Middle frontal gyrus (tissue), 1 donor: ENCODE data around the gene RSAD2.

Source experiments
- DNase-seq: peaks from one replicate; pipeline ENCODE4 v3.0.0-alpha.2; 2015; ENCODE audit warnings: low spot score; ENCODE audit errors: extremely low spot score

Gene RSAD2

GRCh38 chr2:6905668-6906067 lies 28.1 kb downstream of the RSAD2 start:
- DNase-seq = no peak

- no peak for DNase-seq
Measured at GRCh38 chr2:6906165-6906741, 28.7 kb downstream of the RSAD2 start.

GRCh38 chr2:6908291-6908690 lies 30.7 kb downstream of the RSAD2 start:
- no peak for DNase-seq

GRCh38 chr2:6909431-6910385 lies 32.1 kb downstream of the RSAD2 start:
- DNase-seq = no peak

GRCh38 chr2:6911721-6912120 lies 34.1 kb downstream of the RSAD2 start:
- no peak for DNase-seq

- DNase-seq = no peak
Measured at GRCh38 chr2:6913415-6914157, 36.0 kb downstream of the RSAD2 start.

GRCh38 chr2:6914828-6915227 lies 37.3 kb downstream of the RSAD2 start:
- no peak for DNase-seq

GRCh38 chr2:6915399-6915798 lies 37.8 kb downstream of the RSAD2 start:
- DNase-seq = no peak

GRCh38 chr2:6916224-6916623 lies 38.6 kb downstream of the RSAD2 start:
- DNase-seq = no peak

- DNase-seq = no peak
Measured at GRCh38 chr2:6916736-6917070, 39.1 kb downstream of the RSAD2 start.

- DNase-seq = no peak
Measured at GRCh38 chr2:6917071-6917760, 39.6 kb downstream of the RSAD2 start, which contains the start of gene RNF144A. TSS of gene RNF144A (plus strand) at chr2:6917412. CDS start at chr2:6996927, 79,515 bp downstream.

- DNase-seq = no peak
Measured at GRCh38 chr2:6917761-6918421, 40.3 kb downstream of the RSAD2 start.

- no peak for DNase-seq
Measured at GRCh38 chr2:6919901-6920742, 42.5 kb downstream of the RSAD2 start.

GRCh38 chr2:6920743-6921064 lies 43.1 kb downstream of the RSAD2 start:
- DNase-seq = no peak

- no peak for DNase-seq
Measured at GRCh38 chr2:6921321-6921922, 43.8 kb downstream of the RSAD2 start.

- no peak for DNase-seq
Measured at GRCh38 chr2:6922201-6922656, 44.7 kb downstream of the RSAD2 start.

- peak; percentile 4 for DNase-seq
Measured at GRCh38 chr2:6923319-6923718, 45.7 kb downstream of the RSAD2 start.

- no peak for DNase-seq
Measured at GRCh38 chr2:6924101-6924923, 46.7 kb downstream of the RSAD2 start.

GRCh38 chr2:6924924-6925409 lies 47.4 kb downstream of the RSAD2 start:
- no peak for DNase-seq
